Measurements from ENCODE around the gene FAM177A1. TPM values are rescaled to one million over a fixed set of nuclear protein-coding genes. Genes with fewer than 3 reads are reported as not detected.
"Not testable (repeated sequence)": the region's sequence is repeated elsewhere in the genome, so short reads cannot be mapped to it uniquely, and the experiment has no call there.

Gene FAM177A1
- polyA plus RNA-seq, 10 donors, result 30.8 to 43.3 (median 36.6) TPM

GRCh38 chr14:35051796-35052195, 5.7 kb downstream of the FAM177A1 start:
- no peak for DNase-seq

- DNase-seq, result no peak
Measured at GRCh38 chr14:35052637-35053036, 6.6 kb downstream of the FAM177A1 start.

- not testable (repeated sequence) for DNase-seq
Measured at GRCh38 chr14:35061113-35061791, 15.2 kb downstream of the FAM177A1 start.

GRCh38 chr14:35065731-35066130, 19.7 kb downstream of the FAM177A1 start:
- not testable (repeated sequence) for DNase-seq

- DNase-seq, result no peak
Measured at GRCh38 chr14:35068238-35069012, 22.4 kb downstream of the FAM177A1 start.

- no peak for DNase-seq
Measured at GRCh38 chr14:35072226-35072625, 26.2 kb downstream of the FAM177A1 start.

- no peak for DNase-seq
Measured at GRCh38 chr14:35073486-35073885, 27.4 kb downstream of the FAM177A1 start.

GRCh38 chr14:35078082-35078481, 32.0 kb downstream of the FAM177A1 start:
- no peak for DNase-seq

- DNase-seq, result no peak
Measured at GRCh38 chr14:35079742-35080141, 33.7 kb downstream of the FAM177A1 start.

- no peak for DNase-seq
Measured at GRCh38 chr14:35083530-35084150, 37.6 kb downstream of the FAM177A1 start.

- no peak for DNase-seq
Measured at GRCh38 chr14:35085441-35085840, 39.4 kb downstream of the FAM177A1 start.

- DNase-seq, result no peak
Measured at GRCh38 chr14:35088514-35088913, 42.4 kb downstream of the FAM177A1 start.

- DNase-seq, result not testable (repeated sequence)
Measured at GRCh38 chr14:35094645-35095044, 48.6 kb downstream of the FAM177A1 start.

- DNase-seq, result no peak
Measured at GRCh38 chr14:35107866-35108265, 61.8 kb downstream of the FAM177A1 start.

GRCh38 chr14:35112641-35113040, 66.6 kb downstream of the FAM177A1 start:
- DNase-seq, result no peak

GRCh38 chr14:35113308-35113950, 67.4 kb downstream of the FAM177A1 start:
- DNase-seq, result no peak

GRCh38 chr14:35114036-35114435, 68.0 kb downstream of the FAM177A1 start:
- DNase-seq, result no peak

GRCh38 chr14:35116242-35116641, 70.2 kb downstream of the FAM177A1 start:
- no peak for DNase-seq

GRCh38 chr14:35117112-35117511, 71.0 kb downstream of the FAM177A1 start:
- no peak for DNase-seq

- no peak for DNase-seq
Measured at GRCh38 chr14:35121026-35121886, 75.2 kb downstream of the FAM177A1 start.

Measured in muscle of back (tissue), 11 donors.